ENCODE results near the gene MRPL11.
"Not testable (repeated sequence)": the region's sequence is repeated elsewhere in the genome, so short reads cannot be mapped to it uniquely, and the experiment has no call there.

The MRPL11 gene

DNA sequence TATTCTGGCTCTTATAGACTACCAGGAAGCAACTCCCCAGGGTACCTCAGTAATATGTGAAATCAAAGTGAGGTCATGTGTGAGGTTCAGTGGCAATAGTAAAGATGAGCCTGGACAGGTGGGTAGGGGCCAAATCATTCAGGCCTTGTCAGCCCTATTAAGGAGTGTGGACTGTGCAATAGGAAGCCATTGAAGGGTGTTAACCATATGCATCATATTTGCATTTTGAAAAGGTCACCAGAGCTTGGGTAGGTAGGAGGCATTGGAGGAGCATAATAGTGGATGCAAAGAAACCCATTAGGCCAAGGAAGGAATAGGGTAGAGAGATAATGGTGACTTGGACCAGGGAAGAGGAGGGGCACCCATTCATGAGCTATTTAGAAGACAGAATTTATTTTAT is 8.4 kb upstream of the MRPL11 start:
- H4K20me1 ChIP-seq (ENCODE audit: insufficient read depth, low read length) = no peaks in the 10 kb centered on the region
- H3K36me3 ChIP-seq (replicated peaks; ENCODE audit: insufficient read depth, low read length) = no peaks in the 10 kb centered on the region
- H3K4me2 ChIP-seq (ENCODE audit: low read depth, low read length) = no peak overlapping the region
- DNase-seq = no peak
- H3F3A ChIP-seq (ENCODE audit: insufficient read depth, low read length) = no peaks in the 10 kb centered on the region
- no peak overlapping the region for H3K27ac ChIP-seq (ENCODE audit: low read length)
- no peaks in the 10 kb centered on the region for H3K79me2 ChIP-seq (ENCODE audit: low read length)
- peaks cover 77% of the 10 kb centered on the region for H3K27me3 ChIP-seq (replicated peaks; ENCODE audit: insufficient read depth, low read length)
- H3K9ac ChIP-seq (ENCODE audit: low read length) = no peak overlapping the region
- H3K9me3 ChIP-seq (replicated peaks; ENCODE audit: insufficient read depth, low read length) = no peaks in the 10 kb centered on the region
- no peaks in the 10 kb centered on the region for H3K4me1 ChIP-seq (ENCODE audit: low read length)
- no peak overlapping the region for H3K4me3 ChIP-seq (ENCODE audit: low read length)
- no peak overlapping the region for H2AFZ ChIP-seq (ENCODE audit: low read length)
- no peaks in the 10 kb centered on the region for H3K9me2 ChIP-seq (replicated peaks; ENCODE audit: insufficient read depth, low read length)
- no peak for TF ChIP-seq EZH2 (optimal IDR thresholded peaks at IDR 0.05; ENCODE audit: low read depth, low read length)
- TF ChIP-seq, protein P1, sequence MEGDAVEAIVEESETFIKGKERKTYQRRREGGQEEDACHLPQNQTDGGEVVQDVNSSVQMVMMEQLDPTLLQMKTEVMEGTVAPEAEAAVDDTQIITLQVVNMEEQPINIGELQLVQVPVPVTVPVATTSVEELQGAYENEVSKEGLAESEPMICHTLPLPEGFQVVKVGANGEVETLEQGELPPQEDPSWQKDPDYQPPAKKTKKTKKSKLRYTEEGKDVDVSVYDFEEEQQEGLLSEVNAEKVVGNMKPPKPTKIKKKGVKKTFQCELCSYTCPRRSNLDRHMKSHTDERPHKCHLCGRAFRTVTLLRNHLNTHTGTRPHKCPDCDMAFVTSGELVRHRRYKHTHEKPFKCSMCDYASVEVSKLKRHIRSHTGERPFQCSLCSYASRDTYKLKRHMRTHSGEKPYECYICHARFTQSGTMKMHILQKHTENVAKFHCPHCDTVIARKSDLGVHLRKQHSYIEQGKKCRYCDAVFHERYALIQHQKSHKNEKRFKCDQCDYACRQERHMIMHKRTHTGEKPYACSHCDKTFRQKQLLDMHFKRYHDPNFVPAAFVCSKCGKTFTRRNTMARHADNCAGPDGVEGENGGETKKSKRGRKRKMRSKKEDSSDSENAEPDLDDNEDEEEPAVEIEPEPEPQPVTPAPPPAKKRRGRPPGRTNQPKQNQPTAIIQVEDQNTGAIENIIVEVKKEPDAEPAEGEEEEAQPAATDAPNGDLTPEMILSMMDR (IDR thresholded peaks at IDR 0.05; ENCODE audit: low read length) = no peak
- TF ChIP-seq EZH2phosphoT487 (IDR thresholded peaks at IDR 0.05; ENCODE audit: low read length) = no peak

DNA sequence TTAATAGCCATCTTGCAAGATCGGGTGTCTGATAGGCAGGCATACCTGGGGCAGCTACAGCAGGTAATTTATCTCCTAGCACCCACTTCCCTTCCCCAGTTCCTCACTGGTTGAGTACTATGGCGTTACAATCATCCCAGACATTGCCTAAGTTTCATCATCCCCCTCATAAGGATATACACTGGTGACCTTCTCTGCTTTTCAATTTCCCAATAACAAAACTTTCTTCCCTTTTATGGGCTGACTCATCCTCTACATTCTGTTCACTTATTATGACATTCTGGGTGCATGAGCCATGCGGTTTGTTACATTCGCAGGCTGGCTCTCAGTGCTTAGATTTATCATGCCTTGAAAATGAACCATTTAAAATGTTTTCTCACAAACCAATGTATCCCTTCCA is 5.0 kb upstream of the MRPL11 start:
- Histone ChIP-seq H3K9ac (ENCODE audit: low read length) (no peak overlapping the region), H3F3A (ENCODE audit: insufficient read depth, low read length) (no peaks in the 10 kb centered on the region), H3K36me3 (replicated peaks; ENCODE audit: insufficient read depth, low read length) (no peaks in the 10 kb centered on the region), H3K27me3 (replicated peaks; ENCODE audit: insufficient read depth, low read length) (peaks cover 71% of the 10 kb centered on the region), H3K4me2 (ENCODE audit: low read depth, low read length) (no peak overlapping the region), H3K4me1 (ENCODE audit: low read length) (no peaks in the 10 kb centered on the region), H4K20me1 (ENCODE audit: insufficient read depth, low read length) (no peaks in the 10 kb centered on the region), H3K9me3 (replicated peaks; ENCODE audit: insufficient read depth, low read length) (no peaks in the 10 kb centered on the region), H2AFZ (ENCODE audit: low read length) (no peak overlapping the region), H3K27ac (ENCODE audit: low read length) (no peak overlapping the region), H3K79me2 (ENCODE audit: low read length) (no peaks in the 10 kb centered on the region; the same call in 1 of the 2 replicates), H3K4me3 (ENCODE audit: low read length) (no peak overlapping the region), H3K9me2 (replicated peaks; ENCODE audit: insufficient read depth, low read length) (no peaks in the 10 kb centered on the region)
- TF ChIP-seq EZH2phosphoT487 (IDR thresholded peaks at IDR 0.05; ENCODE audit: low read length) (no peak), EZH2 (optimal IDR thresholded peaks at IDR 0.05; ENCODE audit: low read depth, low read length) (no peak)
- TF ChIP-seq, protein P1 (IDR thresholded peaks at IDR 0.05; ENCODE audit: low read length) = no peak
- DNase-seq = no peak

GRCh38 chr11:66440940-66441282 is 2.3 kb upstream of the MRPL11 start:
- not testable (repeated sequence) for H3K9me2 ChIP-seq (replicated peaks; ENCODE audit: insufficient read depth, low read length); H3F3A ChIP-seq (ENCODE audit: insufficient read depth, low read length); H4K20me1 ChIP-seq (ENCODE audit: insufficient read depth, low read length); H3K27ac ChIP-seq (ENCODE audit: low read length); H2AFZ ChIP-seq (ENCODE audit: low read length); H3K4me1 ChIP-seq (ENCODE audit: low read length); H3K36me3 ChIP-seq (replicated peaks; ENCODE audit: insufficient read depth, low read length); DNase-seq; H3K4me2 ChIP-seq (ENCODE audit: low read depth, low read length); H3K4me3 ChIP-seq (ENCODE audit: low read length); H3K9ac ChIP-seq (ENCODE audit: low read length); H3K79me2 ChIP-seq (ENCODE audit: low read length); H3K9me3 ChIP-seq (replicated peaks; ENCODE audit: insufficient read depth, low read length)
- H3K27me3 ChIP-seq (replicated peaks; ENCODE audit: insufficient read depth, low read length) = peaks cover 46% of the 10 kb centered on the region

GRCh38 chr11:66440101-66440939 is 1.7 kb upstream of the MRPL11 start:
- DNase-seq; H4K20me1 ChIP-seq (ENCODE audit: insufficient read depth, low read length); H3K27ac ChIP-seq (ENCODE audit: low read length); H3K79me2 ChIP-seq (ENCODE audit: low read length); H3K9me2 ChIP-seq (replicated peaks; ENCODE audit: insufficient read depth, low read length); H3K36me3 ChIP-seq (replicated peaks; ENCODE audit: insufficient read depth, low read length); H3K4me2 ChIP-seq (ENCODE audit: low read depth, low read length); H3K9me3 ChIP-seq (replicated peaks; ENCODE audit: insufficient read depth, low read length); H3K9ac ChIP-seq (ENCODE audit: low read length); H3K4me3 ChIP-seq (ENCODE audit: low read length); H3K4me1 ChIP-seq (ENCODE audit: low read length); H2AFZ ChIP-seq (ENCODE audit: low read length); H3F3A ChIP-seq (ENCODE audit: insufficient read depth, low read length): not testable (repeated sequence)
- H3K27me3 ChIP-seq (replicated peaks; ENCODE audit: insufficient read depth, low read length) = peaks cover 40% of the 10 kb centered on the region
